ENCODE data around the gene ATP6V0C. TPM values are rescaled to one million over a fixed set of nuclear protein-coding genes. Genes with fewer than 3 reads are reported as not detected.
A peak's percentile ranks its signal among the peaks of the same experiment; 100 is the strongest.

ATP6V0C gene
- total and polyA plus RNA-seq, 2 of the 13 experiments (the other 11 are each of a cell fraction or from before 2014, with no cell fraction given), result 10.4 to 20.1 TPM

- no peak; the same call in 1 of the 2 replicates for TF ChIP-seq TRAFD1 (CRISPR knock-in tag; IDR thresholded peaks at IDR 0.05; ENCODE audit: borderline replicate concordance)
- TF ChIP-seq TFDP2 (CRISPR knock-in tag; IDR thresholded peaks at IDR 0.05), result peak; percentile 80
- no peak for TF ChIP-seq NFE2 (CRISPR knock-in tag; IDR thresholded peaks at IDR 0.05)
- TF ChIP-seq HOXA3 (CRISPR knock-in tag; IDR thresholded peaks at IDR 0.05), result peak; percentile 91
- TF ChIP-seq ZNF543 (CRISPR knock-in tag; IDR thresholded peaks at IDR 0.05), result no peak
- TF ChIP-seq CAMTA2 (CRISPR knock-in tag; IDR thresholded peaks at IDR 0.05; ENCODE audit: borderline replicate concordance), result peak; percentile 72; the same call in 1 of the 2 replicates
- TF ChIP-seq ZBTB33 (CRISPR knock-in tag; IDR thresholded peaks at IDR 0.05), result 0 out of 2 replicates have a peak, but pooled peaks have one; percentile 13
- 0 out of 2 replicates have a peak, but pooled peaks have one; percentile 21 for TF ChIP-seq SATB2 (CRISPR knock-in tag; IDR thresholded peaks at IDR 0.05)
- peak; percentile 41; the same call in 1 of the 2 replicates for TF ChIP-seq ZFP90 (CRISPR knock-in tag; IDR thresholded peaks at IDR 0.05; ENCODE audit: borderline replicate concordance)
- TF ChIP-seq THAP7 (CRISPR knock-in tag; IDR thresholded peaks at IDR 0.05), result 0 out of 2 replicates have a peak, but pooled peaks have one; percentile 69
- TF ChIP-seq PBX2 (CRISPR knock-in tag; IDR thresholded peaks at IDR 0.05), result no peak
- no peak for TF ChIP-seq CENPT (CRISPR knock-in tag; IDR thresholded peaks at IDR 0.05; ENCODE audit: low read depth)
- TF ChIP-seq ZNF800 (CRISPR knock-in tag; IDR thresholded peaks at IDR 0.05), result 0 out of 2 replicates have a peak, but pooled peaks have one; percentile 41
- TF ChIP-seq GTF3A (CRISPR knock-in tag; conservative IDR thresholded peaks at IDR 0.05), result no peak
- TF ChIP-seq ZNF737 (CRISPR knock-in tag; IDR thresholded peaks at IDR 0.05; ENCODE audit: borderline replicate concordance), result no peak
- no peak for TF ChIP-seq NFIB (CRISPR knock-in tag; IDR thresholded peaks at IDR 0.05; ENCODE audit: borderline replicate concordance)
- no peak for TF ChIP-seq ARNT (IDR thresholded peaks at IDR 0.05)
- TF ChIP-seq PCBP2 (optimal IDR thresholded peaks at IDR 0.05; ENCODE audit: low read depth, low read length, poor library complexity, severe bottlenecking), result no peak
- peak; percentile 51; the same call in 1 of the 2 replicates for TF ChIP-seq DR1 (CRISPR knock-in tag; IDR thresholded peaks at IDR 0.05)
- TF ChIP-seq SALL1 (CRISPR knock-in tag; IDR thresholded peaks at IDR 0.05), result peak; percentile 60
Observed at GRCh38 chr16:2531696-2532493, 18.1 kb downstream of the ATP6V0C start (continued).
